ENCODE data around the gene KAZALD1. TPM values are rescaled to one million over a fixed set of nuclear protein-coding genes. Genes with fewer than 3 reads are reported as not detected.
A peak's percentile ranks its signal among the peaks of the same experiment; 100 is the strongest.

KAZALD1 gene
- polyA plus RNA-seq, 1 of the 3 experiments (the other 2 are of a cell fraction) = 3.0 TPM

DNA sequence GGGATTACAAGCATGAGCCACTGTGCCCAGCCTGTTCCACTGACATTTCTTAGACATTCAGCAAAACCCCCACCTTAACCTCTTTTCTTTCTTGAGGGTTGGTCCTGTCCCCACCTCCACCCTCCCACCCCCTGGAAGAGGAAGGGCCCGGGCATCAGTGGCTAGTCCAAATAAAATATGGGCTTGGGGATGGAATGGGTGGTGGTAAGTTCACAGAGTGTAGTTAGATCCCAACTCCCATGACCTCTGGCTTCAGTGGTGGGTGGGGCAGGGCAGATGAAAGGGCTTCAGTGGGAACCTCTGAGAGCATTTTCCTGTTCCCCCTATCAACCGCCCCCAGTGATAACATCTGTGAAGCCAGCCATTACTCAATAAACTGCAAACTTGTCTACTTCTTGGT, 20.9 kb upstream of the KAZALD1 start:
- 39% methylated on average over 2 of the region's 2 CpGs for WGBS (ENCODE audit: low lambda C conversion rate)
- no peak overlapping the region for H3K4me2 ChIP-seq
- H2AFZ ChIP-seq (ENCODE audit: low read depth) = no peak overlapping the region
- peaks cover 26 to 40% of the 10 kb centered on the region in 2 experiments for H3K36me3 ChIP-seq (replicated peaks in 1 of 2; ENCODE audit: control insufficient read depth in 1 of 2, insufficient read depth in 2 of 2, low read length in 1 of 2)
- TF ChIP-seq RFX5 (IDR thresholded peaks at IDR 0.05; ENCODE audit: low read length) (no peak), CHD2 (IDR thresholded peaks at IDR 0.05; ENCODE audit: low read length, partially characterized antibody) (no peak), JUND (IDR thresholded peaks at IDR 0.05) (no peak), MEF2A (IDR thresholded peaks at IDR 0.05; ENCODE audit: borderline replicate concordance, low read depth) (no peak), RXRA (IDR thresholded peaks at IDR 0.05; ENCODE audit: borderline replicate concordance, low read depth) (no peak), NRF1 (IDR thresholded peaks at IDR 0.05; ENCODE audit: low read depth, low read length) (no peak)
- H3K79me2 ChIP-seq (ENCODE audit: insufficient read depth) = peaks cover 17% of the 10 kb centered on the region
- H4K20me1 ChIP-seq (ENCODE audit: insufficient read depth) = 0 out of 2 replicates have a peak, but pooled peaks cover 9% of the 10 kb centered on the region
- peaks cover 48% of the 10 kb centered on the region for H3F3A ChIP-seq (replicated peaks; ENCODE audit: insufficient read depth)
- peaks cover 10 to 18% of the 10 kb centered on the region in 2 experiments for H3K4me1 ChIP-seq (ENCODE audit: control insufficient read depth in 1 of 2, insufficient read depth in 2 of 2, low read depth in 1 of 2, low read length in 1 of 2)
- H3K9ac ChIP-seq = no peak overlapping the region
- CTCF ChIA-PET = interaction anchor here (1.0 to 9.5 kb wide), 15 partner anchors 11 to 115 kb away, joined by 3 to 98 read pairs (median 11); partner anchors contain the start of genes KAZALD1, PDZD7 and SFXN3
- no peaks in the 10 kb centered on the region for H3K27me3 ChIP-seq (ENCODE audit: insufficient read depth)
- POLR2A ChIA-PET = interaction anchor here (0.7 to 0.9 kb wide), 2 partner anchors 9 to 41 kb away, joined by 3 read pairs; partner anchors contain the start of gene LZTS2
- no peak overlapping the region; a peak in 1 of 4 replicates for H3K27ac ChIP-seq (ENCODE audit: low read depth in 2 of 2, low read length in 1 of 2)
- no peaks in the 10 kb centered on the region for H3K9me3 ChIP-seq
- DNase-seq = no peak
- H3K9me2 ChIP-seq = no peaks in the 10 kb centered on the region
- no peak overlapping the region for H3K4me3 ChIP-seq (ENCODE audit: low read depth in 2 of 2, low read length in 1 of 2)

DNA sequence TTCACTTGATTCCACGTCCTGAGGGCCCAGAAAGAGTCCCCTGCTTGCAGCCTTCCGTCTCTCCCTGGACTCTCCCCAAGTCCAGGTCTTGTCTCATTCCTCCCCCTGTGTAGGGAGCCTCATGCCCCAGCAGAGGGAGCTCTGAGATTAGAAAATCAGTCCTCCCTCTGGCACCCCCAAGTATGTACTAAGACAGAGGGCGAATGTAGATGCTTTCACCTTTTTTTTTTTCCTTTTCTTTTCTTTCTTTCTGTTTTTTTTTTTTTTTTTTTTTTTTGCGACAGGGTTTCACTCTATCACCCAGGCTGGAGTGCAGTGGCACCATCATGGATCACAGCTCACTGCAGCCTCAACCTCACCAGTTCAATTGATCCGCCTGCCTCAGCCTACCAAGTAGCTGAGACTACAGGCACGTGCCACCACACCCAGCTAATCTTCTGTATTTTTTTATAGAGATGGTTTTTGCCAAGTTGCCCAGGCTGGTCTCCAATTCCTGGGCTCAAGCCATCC, 20.5 kb upstream of the KAZALD1 start:
- H3K9me3 ChIP-seq = no peaks in the 10 kb centered on the region
- H3K4me2 ChIP-seq = 0 out of 2 replicates have a peak overlapping the region, but pooled peaks have one; percentile 92
- no peaks in the 10 kb centered on the region for H3K27me3 ChIP-seq (ENCODE audit: insufficient read depth)
- TF ChIP-seq NFIC (IDR thresholded peaks at IDR 0.05; ENCODE audit: borderline replicate concordance) = no peak
- peak; percentile 76 for TF ChIP-seq SMC3 (IDR thresholded peaks at IDR 0.05; ENCODE audit: low read depth, low read length)
- peak; percentile 86 for TF ChIP-seq CTCF (IDR thresholded peaks at IDR 0.05)
- TF ChIP-seq SIN3A (IDR thresholded peaks at IDR 0.05; ENCODE audit: borderline replicate concordance, low read depth, low read length) = 0 out of 2 replicates have a peak, but pooled peaks have one; percentile 57
- no peak for TF ChIP-seq YY1 (IDR thresholded peaks at IDR 0.05; ENCODE audit: low read depth)
- TF ChIP-seq POLR2AphosphoS5 (IDR thresholded peaks at IDR 0.05; ENCODE audit: low read depth, low read length) = 0 out of 2 replicates have a peak, but pooled peaks have one; percentile 11
- no peak for TF ChIP-seq ELF1 (IDR thresholded peaks at IDR 0.05)
- TF ChIP-seq RAD21 (IDR thresholded peaks at IDR 0.05; ENCODE audit: low read length) = peak; percentile 89
- no peak for TF ChIP-seq FOSL2 (IDR thresholded peaks at IDR 0.05; ENCODE audit: borderline replicate concordance, low read depth)
- peak overlapping the region in 1 of 2 experiments; percentile 91; a peak in 1 of 4 replicates for H3K27ac ChIP-seq (ENCODE audit: low read depth in 2 of 2, low read length in 1 of 2)
- ChIA-PET POLR2A (interaction anchor here (0.6 to 0.9 kb wide), 3 partner anchors 9 to 41 kb away, joined by 3 read pairs; partner anchors contain the start of gene LZTS2), CTCF (interaction anchor here (0.6 to 9.5 kb wide), 18 partner anchors 10 to 417 kb away, joined by 3 to 98 read pairs (median 6); partner anchors contain the start of genes KAZALD1, PDZD7 and SFXN3)
- 33% methylated on average over 6 of the region's 6 CpGs for WGBS (ENCODE audit: low lambda C conversion rate)
- H2AFZ ChIP-seq (ENCODE audit: low read depth) = no peak overlapping the region
- peaks cover 23 to 35% of the 10 kb centered on the region in 2 experiments for H3K36me3 ChIP-seq (replicated peaks in 1 of 2; ENCODE audit: control insufficient read depth in 1 of 2, insufficient read depth in 2 of 2, low read length in 1 of 2)
- H3F3A ChIP-seq (replicated peaks; ENCODE audit: insufficient read depth) = peaks cover 48% of the 10 kb centered on the region
- H3K9ac ChIP-seq = no peak overlapping the region
- no peaks in the 10 kb centered on the region for H3K9me2 ChIP-seq
- H3K79me2 ChIP-seq (ENCODE audit: insufficient read depth) = peaks cover 13% of the 10 kb centered on the region
- peak; percentile 83 for DNase-seq
- H4K20me1 ChIP-seq (ENCODE audit: insufficient read depth) = 0 out of 2 replicates have a peak, but pooled peaks cover 7% of the 10 kb centered on the region
- no peak overlapping the region; a peak in 1 of 4 replicates for H3K4me3 ChIP-seq (ENCODE audit: low read depth in 2 of 2, low read length in 1 of 2)
- H3K4me1 ChIP-seq (ENCODE audit: control insufficient read depth in 1 of 2, insufficient read depth in 2 of 2, low read depth in 1 of 2, low read length in 1 of 2) = peaks cover 10 to 18% of the 10 kb centered on the region in 2 experiments

Measured in SK-N-SH (cell line).